GM23338 (cell line): ENCODE measurements around the gene MRPL2. TPM values are rescaled to one million over a fixed set of nuclear protein-coding genes. Genes with fewer than 3 reads are reported as not detected.

Experiments used
- ATAC-seq: fragments of 200-7000 bp; cut with Tn5 transposase; 3 replicates; pipeline ENCODE4 v1.9.1; 2020
- DNase-seq: peaks from one replicate; pipeline ENCODE4 v3.0.0-alpha.2; 2015; ENCODE audit warnings: low spot score
- H2AFZ ChIP-seq: fragments of 200-600 bp; sonication (generic); 2 replicates; pipeline ENCODE4 v1.8.0; 2016; ENCODE audit warnings: antibody characterized with exemption, mild to moderate bottlenecking, moderate library complexity
- H3F3A ChIP-seq: fragments of 200-600 bp; sonication (generic); replicated peaks from 2 replicates; pipeline ENCODE4 v1.8.0; 2017; ENCODE audit warnings: antibody characterized with exemption, mixed run types, low read depth
- H3K27ac ChIP-seq: fragments of 200-600 bp; sonication (generic); 2 replicates; pipeline ENCODE4 v1.6.1; 2016; ENCODE audit warnings: low read depth
- H3K27me3 ChIP-seq: fragments of 200-600 bp; sonication (generic); 2 replicates; pipeline ENCODE4 v1.8.0; 2016; ENCODE audit warnings: mild to moderate bottlenecking, mixed run types, moderate library complexity; ENCODE audit not compliant: insufficient read depth
- H3K36me3 ChIP-seq: fragments of 200-600 bp; sonication (generic); 2 replicates; pipeline ENCODE4 v1.8.0; 2016; ENCODE audit warnings: mild to moderate bottlenecking; ENCODE audit not compliant: insufficient read depth
- H3K4me1 ChIP-seq: fragments of 200-600 bp; sonication (generic); 2 replicates; pipeline ENCODE4 v1.8.0; 2016; ENCODE audit warnings: mild to moderate bottlenecking, moderate library complexity; ENCODE audit not compliant: insufficient read depth
- H3K4me2 ChIP-seq: fragments of 200-600 bp; sonication (generic); 2 replicates; pipeline ENCODE4 v1.7.1; 2017; ENCODE audit warnings: mixed run types
- H3K4me3 ChIP-seq: fragments of 200-600 bp; sonication (generic); 2 replicates; pipeline ENCODE4 v1.6.1; 2016; ENCODE audit warnings: mixed run types
- H3K79me2 ChIP-seq: fragments of 200-600 bp; sonication (generic); replicated peaks from 2 replicates; pipeline ENCODE4 v1.8.0; 2017; ENCODE audit warnings: mild to moderate bottlenecking; ENCODE audit not compliant: insufficient read depth
- H3K9me2 ChIP-seq: fragments of 200-600 bp; sonication (generic); 2 replicates; pipeline ENCODE4 v1.8.0; 2017; ENCODE audit not compliant: insufficient read depth
- H4K20me1 ChIP-seq: fragments of 200-600 bp; sonication (generic); replicated peaks from 2 replicates; pipeline ENCODE4 v1.8.0; 2017; ENCODE audit warnings: mild to moderate bottlenecking; ENCODE audit not compliant: insufficient read depth
- H3K27ac Mint-ChIP-seq: 2 replicates; pipeline ENCODE4 v1.8.0; 2020; ENCODE audit warnings: inconsistent platforms, mild to moderate bottlenecking, moderate library complexity, mixed read lengths
- H3K27me3 Mint-ChIP-seq: 3 replicates; pipeline ENCODE4 v1.8.0; 2022; ENCODE audit warnings: low read depth, mild to moderate bottlenecking, moderate library complexity, mixed read lengths, inconsistent platforms; ENCODE audit not compliant: insufficient read depth, poor library complexity
- H3K36me3 Mint-ChIP-seq: 3 replicates; pipeline ENCODE4 v1.8.0; 2021; ENCODE audit warnings: low read depth, mild to moderate bottlenecking, inconsistent platforms, moderate library complexity, mixed read lengths
- H3K4me1 Mint-ChIP-seq: 3 replicates; pipeline ENCODE4 v1.8.0; 2020; ENCODE audit warnings: mild to moderate bottlenecking, inconsistent platforms, mixed read lengths
- H3K4me3 Mint-ChIP-seq: 3 replicates; pipeline ENCODE4 v1.8.0; 2021; ENCODE audit warnings: moderate library complexity, mild to moderate bottlenecking, inconsistent platforms, mixed read lengths
- H3K9me3 Mint-ChIP-seq: 3 replicates; pipeline ENCODE4 v1.8.0; 2020; ENCODE audit warnings: moderate library complexity, mild to moderate bottlenecking, inconsistent platforms, mixed read lengths
- CREB1 ChIP-seq: fragments of 250-450 bp; sonication (Bioruptor Pico); IDR thresholded peaks from 2 replicates; pipeline ENCODE4 v1.5.0; 2020; ENCODE audit warnings: low read depth, mild to moderate bottlenecking, moderate library complexity
- CTCF ChIP-seq, 2 experiments: fragments of 200-600 bp in 1 of 2; sonication (generic) in 1 of 2; conservative IDR thresholded peaks; 2 replicates each; pipeline versions ENCODE4 v1.5.1 to v1.6.1; 2016 to 2017; ENCODE audit warnings: antibody characterized with exemption in 2 of 2, low read depth in 2 of 2, mild to moderate bottlenecking in 2 of 2, moderate library complexity in 1 of 2
- EZH2 ChIP-seq: fragments of 200-600 bp; sonication (generic); IDR thresholded peaks from one replicate; pipeline ENCODE4 v1.8.0; 2017; ENCODE audit warnings: antibody characterized with exemption, mild to moderate bottlenecking, low read depth; ENCODE audit not compliant: unreplicated experiment
- POLR2AphosphoS5 ChIP-seq: IDR thresholded peaks from 2 replicates; pipeline ENCODE4 v1.6.1; 2016; ENCODE audit warnings: antibody characterized with exemption, low read depth
- REST ChIP-seq: IDR thresholded peaks from one replicate; pipeline ENCODE4 v1.6.1; 2018; ENCODE audit warnings: antibody characterized with exemption; ENCODE audit not compliant: unreplicated experiment
- STAT1 ChIP-seq: IDR thresholded peaks from one replicate; pipeline ENCODE4 v1.6.1; 2016; ENCODE audit warnings: antibody characterized with exemption; ENCODE audit not compliant: unreplicated experiment
- ZNF114 ChIP-seq: fragments of 250-450 bp; sonication (Bioruptor Pico); IDR thresholded peaks from 2 replicates; pipeline ENCODE4 v1.5.0; 2020; ENCODE audit warnings: mild to moderate bottlenecking, moderate library complexity
- ZNF331 ChIP-seq: fragments of 250-450 bp; sonication (Bioruptor Pico); IDR thresholded peaks from 2 replicates; pipeline ENCODE4 v1.5.0; 2020; ENCODE audit warnings: low read depth, mild to moderate bottlenecking, moderate library complexity
- ZNF462 ChIP-seq: fragments of 250-450 bp; sonication (Bioruptor Pico); IDR thresholded peaks from 2 replicates; pipeline ENCODE4 v1.5.0; 2020; ENCODE audit warnings: mild to moderate bottlenecking, moderate library complexity
- polyA plus RNA-seq: library from polyadenylated mRNA; unstranded; fragments of >200 nt; fragmentation: Nextera tagmentation; extraction: Ambion mirVana; gene quantifications from 2 replicates; pipeline ENCODE4 v1.2.1, GENCODE V29; 2016
- total RNA-seq: library from RNA; depleted of rRNA; stranded (reverse); fragments of >200 nt; shearing (Covaris generic); gene quantifications from 2 replicates; pipeline ENCODE4 v1.2.3, GENCODE V29; 2014

The MRPL2 gene
- total and polyA plus RNA-seq, 2 experiments from 2014 or later = 32.3 to 128 TPM

- ATAC-seq (peak; percentile 84), DNase-seq (peak; percentile 75)
- H3K79me2 ChIP-seq = peaks cover 91% of the 10 kb centered on the region
Observed at GRCh38 chr6:43103253-43103876, 44.1 kb upstream of the MRPL2 start.

More at GRCh38 chr6:43103253-43103876, 44.1 kb upstream of the MRPL2 start:
- peaks cover 7% of the 10 kb centered on the region; the same call in 2 of the 3 replicates for H3K36me3 Mint-ChIP-seq
- H3K4me1 Mint-ChIP-seq = peaks cover 24% of the 10 kb centered on the region
- Histone ChIP-seq H4K20me1 (no peaks in the 10 kb centered on the region; the same call in 1 of the 2 replicates), H3K4me3 (peak overlapping the region; percentile 27; the same call in 1 of the 2 replicates), H3K27me3 (no peaks in the 10 kb centered on the region), H3K27ac (peak overlapping the region; percentile 57), H3F3A (0 out of 2 replicates have a peak, but pooled peaks cover 4% of the 10 kb centered on the region), H3K36me3 (no peaks in the 10 kb centered on the region), H3K4me2 (peak overlapping the region; percentile 56), H2AFZ (no peak overlapping the region), H3K4me1 (peaks cover 32% of the 10 kb centered on the region), H3K9me2 (no peaks in the 10 kb centered on the region)
- TF ChIP-seq ZNF114 = no peak
- TF ChIP-seq REST = no peak
- TF ChIP-seq ZNF331 (CRISPR knock-in tag) = no peak
- no peak for TF ChIP-seq CTCF (conservative IDR thresholded peaks at IDR 0.05; ENCODE audit: low read depth in 2 of 2)
- no peak for TF ChIP-seq EZH2
- no peak for TF ChIP-seq ZNF462 (CRISPR knock-in tag)
- no peak for TF ChIP-seq POLR2AphosphoS5
- TF ChIP-seq CREB1 (CRISPR knock-in tag) = no peak
- no peak for TF ChIP-seq STAT1
- H3K4me3 Mint-ChIP-seq = no peak overlapping the region
- H3K9me3 Mint-ChIP-seq = no peaks in the 10 kb centered on the region
- no peak overlapping the region for H3K27ac Mint-ChIP-seq
- peaks cover 7% of the 10 kb centered on the region for H3K27me3 Mint-ChIP-seq
